HCT116 (cell line): ENCODE measurements around the gene KRTAP1-4.

Experiments used
- CTCF ChIP-seq, 3 experiments: fragments of 200-600 bp in 1 of 3; sonication (generic) in 1 of 3; IDR thresholded peaks in 2 of 3; conservative IDR thresholded peaks in 1 of 3; 2 replicates each; pipeline ENCODE4 v1.5.1; 2012 to 2017; ENCODE audit warnings: low read depth in 2 of 3, low read length in 2 of 3, antibody characterized with exemption in 1 of 3, borderline replicate concordance in 1 of 3, control low read depth in 1 of 3, mild to moderate bottlenecking in 1 of 3, mixed read lengths in 1 of 3, mixed run types in 1 of 3, moderate library complexity in 1 of 3; ENCODE audit not compliant: insufficient read depth in 1 of 3
- EGR1 ChIP-seq: IDR thresholded peaks from 2 replicates; pipeline ENCODE4 v1.6.1; 2012; ENCODE audit warnings: low read depth
- EZH2 ChIP-seq: fragments of 200-600 bp; sonication (generic); IDR thresholded peaks from 2 replicates; pipeline ENCODE4 v1.6.1; 2017; ENCODE audit warnings: antibody characterized with exemption, mixed run types
- POLR2A ChIP-seq: IDR thresholded peaks from 2 replicates; pipeline ENCODE4 v1.7.0; 2011; ENCODE audit warnings: borderline replicate concordance; ENCODE audit not compliant: insufficient read depth, insufficient read length; ENCODE audit errors: extremely low read depth
- POLR2AphosphoS5 ChIP-seq: IDR thresholded peaks from 2 replicates; pipeline ENCODE4 v1.6.1; 2011; ENCODE audit warnings: mild to moderate bottlenecking, low read depth, low read length, moderate library complexity
- RAD21 ChIP-seq: IDR thresholded peaks from 2 replicates; pipeline ENCODE4 v1.6.1; 2012; ENCODE audit warnings: low read depth, mild to moderate bottlenecking
- REST ChIP-seq: IDR thresholded peaks from 2 replicates; pipeline ENCODE4 v1.6.1; 2012; ENCODE audit warnings: low read depth
- SP1 ChIP-seq: IDR thresholded peaks from 2 replicates; pipeline ENCODE4 v1.6.1; 2012; ENCODE audit warnings: low read depth
- SRF ChIP-seq: IDR thresholded peaks from 2 replicates; pipeline ENCODE4 v1.6.1; 2012; ENCODE audit warnings: low read depth
- TCF7L2 ChIP-seq: IDR thresholded peaks from 2 replicates; pipeline ENCODE4 v1.7.0; 2011; ENCODE audit warnings: borderline replicate concordance, inconsistent platforms; ENCODE audit not compliant: insufficient read depth, insufficient read length; ENCODE audit errors: extremely low read depth
- TF ChIP-seq, protein P1 (sequence below): IDR thresholded peaks from 2 replicates; pipeline ENCODE4 v1.6.1; 2011; ENCODE audit warnings: mild to moderate bottlenecking, low read length, moderate library complexity; ENCODE audit not compliant: insufficient replicate concordance; ENCODE audit errors: extremely low read depth

- no peak for TF ChIP-seq CTCF (IDR thresholded peaks at IDR 0.05 in 2 of 3, conservative IDR thresholded peaks at IDR 0.05 in 1 of 3; ENCODE audit: borderline replicate concordance in 1 of 3, insufficient read depth in 1 of 3, low read depth in 2 of 3, low read length in 2 of 3)
- peak; percentile 48; the same call in 1 of the 2 replicates for TF ChIP-seq SRF
- no peak for TF ChIP-seq EZH2
- peak; percentile 28; the same call in 1 of the 2 replicates for TF ChIP-seq RAD21
- TF ChIP-seq POLR2AphosphoS5 = peak; percentile 40
- no peak for TF ChIP-seq TCF7L2
- TF ChIP-seq, protein P1, sequence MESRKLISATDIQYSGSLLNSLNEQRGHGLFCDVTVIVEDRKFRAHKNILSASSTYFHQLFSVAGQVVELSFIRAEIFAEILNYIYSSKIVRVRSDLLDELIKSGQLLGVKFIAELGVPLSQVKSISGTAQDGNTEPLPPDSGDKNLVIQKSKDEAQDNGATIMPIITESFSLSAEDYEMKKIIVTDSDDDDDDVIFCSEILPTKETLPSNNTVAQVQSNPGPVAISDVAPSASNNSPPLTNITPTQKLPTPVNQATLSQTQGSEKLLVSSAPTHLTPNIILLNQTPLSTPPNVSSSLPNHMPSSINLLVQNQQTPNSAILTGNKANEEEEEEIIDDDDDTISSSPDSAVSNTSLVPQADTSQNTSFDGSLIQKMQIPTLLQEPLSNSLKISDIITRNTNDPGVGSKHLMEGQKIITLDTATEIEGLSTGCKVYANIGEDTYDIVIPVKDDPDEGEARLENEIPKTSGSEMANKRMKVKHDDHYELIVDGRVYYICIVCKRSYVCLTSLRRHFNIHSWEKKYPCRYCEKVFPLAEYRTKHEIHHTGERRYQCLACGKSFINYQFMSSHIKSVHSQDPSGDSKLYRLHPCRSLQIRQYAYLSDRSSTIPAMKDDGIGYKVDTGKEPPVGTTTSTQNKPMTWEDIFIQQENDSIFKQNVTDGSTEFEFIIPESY = no peak
- no peak for TF ChIP-seq REST
- TF ChIP-seq SP1 = peak; percentile 93
- TF ChIP-seq POLR2A = no peak
- TF ChIP-seq EGR1 = no peak
Observed at GRCh38 chr17:41065829-41066624, 36.0 kb upstream of the KRTAP1-4 start, which contains the start of gene KRTAP2-4.
